HEK293 (cell line): Measurements from ENCODE around the gene TBX10.

ENCODE experiments used
- BCL11B ChIP-seq: fragments of 450-650 bp; formaldehyde crosslinking; IDR thresholded peaks from 2 replicates; pipeline ENCODE4 v1.5.1; 2016; ENCODE audit warnings: low read depth, missing biosample characterization, missing genetic modification characterization
- GLIS1 ChIP-seq: fragments of 450-650 bp; formaldehyde crosslinking; IDR thresholded peaks from 2 replicates; pipeline ENCODE4 v1.5.1; 2016; ENCODE audit warnings: missing biosample characterization, missing genetic modification characterization
- GLIS2 ChIP-seq: fragments of 450-650 bp; formaldehyde crosslinking; IDR thresholded peaks from 2 replicates; pipeline ENCODE4 v1.5.1; 2016; ENCODE audit warnings: missing biosample characterization, missing genetic modification characterization
- INSM2 ChIP-seq: fragments of 450-650 bp; formaldehyde crosslinking; IDR thresholded peaks from 2 replicates; pipeline ENCODE4 v1.5.1; 2016; ENCODE audit warnings: missing biosample characterization, missing genetic modification characterization
- KLF9 ChIP-seq: fragments of 450-650 bp; formaldehyde crosslinking; IDR thresholded peaks from 2 replicates; pipeline ENCODE4 v1.5.1; 2016; ENCODE audit warnings: missing biosample characterization, missing genetic modification characterization, low read depth
- MEIS1 ChIP-seq: sonication (generic); formaldehyde crosslinking; IDR thresholded peaks from 2 replicates; pipeline ENCODE4 v1.8.1; 2022; ENCODE audit warnings: missing genetic modification reagents, mild to moderate bottlenecking, borderline replicate concordance
- SP2 ChIP-seq: fragments of 450-650 bp; formaldehyde crosslinking; IDR thresholded peaks from 2 replicates; pipeline ENCODE4 v1.5.1; 2016; ENCODE audit warnings: missing biosample characterization, missing genetic modification characterization
- WT1 ChIP-seq: fragments of 450-650 bp; formaldehyde crosslinking; IDR thresholded peaks from 2 replicates; pipeline ENCODE4 v1.5.1; 2016; ENCODE audit warnings: missing biosample characterization, missing genetic modification characterization
- ZFP37 ChIP-seq: fragments of 450-650 bp; formaldehyde crosslinking; IDR thresholded peaks from 2 replicates; pipeline ENCODE4 v1.5.1; 2016; ENCODE audit warnings: missing biosample characterization, missing genetic modification characterization
- ZNF121 ChIP-seq: fragments of 450-650 bp; formaldehyde crosslinking; IDR thresholded peaks from 2 replicates; pipeline ENCODE4 v1.5.1; 2016; ENCODE audit warnings: missing biosample characterization, missing genetic modification characterization
- ZNF280C ChIP-seq: fragments of 450-650 bp; formaldehyde crosslinking; IDR thresholded peaks from 2 replicates; pipeline ENCODE4 v1.5.1; 2016; ENCODE audit warnings: missing biosample characterization, missing genetic modification characterization
- ZNF501 ChIP-seq: fragments of 450-650 bp; formaldehyde crosslinking; IDR thresholded peaks from 2 replicates; pipeline ENCODE4 v1.5.1; 2016; ENCODE audit warnings: missing biosample characterization, missing genetic modification characterization
- ZNF530 ChIP-seq: fragments of 450-650 bp; formaldehyde crosslinking; IDR thresholded peaks from 2 replicates; pipeline ENCODE4 v1.5.1; 2016; ENCODE audit warnings: low read depth, missing biosample characterization, missing genetic modification characterization
- ZNF558 ChIP-seq: fragments of 450-650 bp; formaldehyde crosslinking; IDR thresholded peaks from 2 replicates; pipeline ENCODE4 v1.5.1; 2016; ENCODE audit warnings: missing biosample characterization, missing genetic modification characterization
- ZNF624 ChIP-seq: fragments of 450-650 bp; formaldehyde crosslinking; IDR thresholded peaks from 2 replicates; pipeline ENCODE4 v1.5.1; 2017; ENCODE audit warnings: missing biosample characterization, missing genetic modification characterization
- ZNF629 ChIP-seq: fragments of 450-650 bp; formaldehyde crosslinking; IDR thresholded peaks from 2 replicates; pipeline ENCODE4 v1.5.1; 2017; ENCODE audit warnings: missing biosample characterization, missing genetic modification characterization
- ZNF658 ChIP-seq: fragments of 450-650 bp; formaldehyde crosslinking; IDR thresholded peaks from 2 replicates; pipeline ENCODE4; 2016; ENCODE audit warnings: missing biosample characterization, missing genetic modification characterization
- TF ChIP-seq, protein P1 (sequence below): fragments of 450-650 bp; formaldehyde crosslinking; IDR thresholded peaks from 2 replicates; pipeline ENCODE4 v1.5.1; 2017; ENCODE audit warnings: missing biosample characterization, missing genetic modification characterization
- TF ChIP-seq, protein P2 (sequence below): fragments of 450-650 bp; formaldehyde crosslinking; IDR thresholded peaks from 2 replicates; pipeline ENCODE4 v1.5.1; 2016; ENCODE audit warnings: missing biosample characterization, missing genetic modification characterization

TBX10 gene

DNA sequence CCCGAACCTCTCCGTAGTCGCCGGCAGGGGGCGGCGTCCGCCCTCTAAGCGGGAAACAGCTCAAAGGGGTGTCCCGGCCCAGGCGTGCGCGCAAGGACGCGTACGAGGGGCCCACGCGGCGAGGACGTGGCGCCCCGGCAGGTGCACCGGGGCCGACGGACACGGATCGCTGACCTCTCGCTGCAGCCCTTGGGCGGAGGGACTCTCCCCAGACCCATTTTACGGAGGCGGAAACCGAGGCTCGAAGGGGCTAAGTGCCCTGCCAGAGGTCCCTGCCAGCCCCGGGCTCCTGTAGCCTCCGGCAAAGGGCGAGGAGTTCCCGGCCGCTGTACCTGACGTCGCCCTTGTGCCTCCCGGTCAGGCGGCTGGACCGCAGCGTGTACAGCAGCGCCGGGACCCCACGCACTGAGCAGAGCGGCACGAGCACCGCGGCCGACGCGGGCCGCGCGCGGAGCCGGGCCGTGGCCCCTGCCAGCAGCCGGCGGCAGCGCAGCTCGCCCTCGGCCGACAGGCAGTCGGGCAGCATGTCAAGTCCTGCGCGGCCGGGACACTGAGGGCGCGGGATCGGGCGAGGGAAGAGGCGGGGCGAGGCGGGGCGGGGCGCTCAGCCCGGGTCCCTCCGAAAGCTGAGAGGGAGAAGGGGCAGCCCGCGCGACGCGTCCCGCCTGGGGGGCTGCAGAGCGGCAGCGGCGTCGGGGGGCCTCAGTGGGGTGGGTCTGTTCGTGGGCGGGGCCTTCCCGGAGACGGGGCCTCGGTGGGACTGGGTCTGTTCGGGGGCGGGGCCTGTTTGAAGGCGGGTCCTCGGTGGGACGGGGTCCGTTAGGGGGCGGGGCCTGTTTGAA is 10.0 kb downstream of the TBX10 start, which contains the start of gene NUDT8 (continued):
- TF ChIP-seq ZNF629 (tag by site-specific recombination) (peak; percentile 30; the same call in 1 of the 2 replicates), SP2 (tag by site-specific recombination) (peak; percentile 55), ZNF558 (tag by site-specific recombination) (no peak), ZNF624 (tag by site-specific recombination) (no peak), WT1 (0 out of 2 replicates have a peak, but pooled peaks have one; percentile 14), BCL11B (tag by site-specific recombination) (no peak), GLIS1 (no peak; the same call in 1 of the 2 replicates), MEIS1 (CRISPR knock-in tag) (no peak), ZNF658 (no peak), ZNF501 (0 out of 2 replicates have a peak, but pooled peaks have one; percentile 48), KLF9 (tag by site-specific recombination) (no peak), GLIS2 (tag by site-specific recombination) (no peak; the same call in none of the 2 replicates), ZNF530 (tag by site-specific recombination) (no peak), ZNF121 (tag by site-specific recombination) (0 out of 2 replicates have a peak, but pooled peaks have one; percentile 19), INSM2 (peak; percentile 16; the same call in 1 of the 2 replicates), ZFP37 (tag by site-specific recombination) (no peak), ZNF280C (tag by site-specific recombination) (no peak)
- TF ChIP-seq, protein P1, sequence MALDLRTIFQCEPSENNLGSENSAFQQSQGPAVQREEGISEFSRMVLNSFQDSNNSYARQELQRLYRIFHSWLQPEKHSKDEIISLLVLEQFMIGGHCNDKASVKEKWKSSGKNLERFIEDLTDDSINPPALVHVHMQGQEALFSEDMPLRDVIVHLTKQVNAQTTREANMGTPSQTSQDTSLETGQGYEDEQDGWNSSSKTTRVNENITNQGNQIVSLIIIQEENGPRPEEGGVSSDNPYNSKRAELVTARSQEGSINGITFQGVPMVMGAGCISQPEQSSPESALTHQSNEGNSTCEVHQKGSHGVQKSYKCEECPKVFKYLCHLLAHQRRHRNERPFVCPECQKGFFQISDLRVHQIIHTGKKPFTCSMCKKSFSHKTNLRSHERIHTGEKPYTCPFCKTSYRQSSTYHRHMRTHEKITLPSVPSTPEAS (tag by site-specific recombination): no peak
- TF ChIP-seq, protein P2, sequence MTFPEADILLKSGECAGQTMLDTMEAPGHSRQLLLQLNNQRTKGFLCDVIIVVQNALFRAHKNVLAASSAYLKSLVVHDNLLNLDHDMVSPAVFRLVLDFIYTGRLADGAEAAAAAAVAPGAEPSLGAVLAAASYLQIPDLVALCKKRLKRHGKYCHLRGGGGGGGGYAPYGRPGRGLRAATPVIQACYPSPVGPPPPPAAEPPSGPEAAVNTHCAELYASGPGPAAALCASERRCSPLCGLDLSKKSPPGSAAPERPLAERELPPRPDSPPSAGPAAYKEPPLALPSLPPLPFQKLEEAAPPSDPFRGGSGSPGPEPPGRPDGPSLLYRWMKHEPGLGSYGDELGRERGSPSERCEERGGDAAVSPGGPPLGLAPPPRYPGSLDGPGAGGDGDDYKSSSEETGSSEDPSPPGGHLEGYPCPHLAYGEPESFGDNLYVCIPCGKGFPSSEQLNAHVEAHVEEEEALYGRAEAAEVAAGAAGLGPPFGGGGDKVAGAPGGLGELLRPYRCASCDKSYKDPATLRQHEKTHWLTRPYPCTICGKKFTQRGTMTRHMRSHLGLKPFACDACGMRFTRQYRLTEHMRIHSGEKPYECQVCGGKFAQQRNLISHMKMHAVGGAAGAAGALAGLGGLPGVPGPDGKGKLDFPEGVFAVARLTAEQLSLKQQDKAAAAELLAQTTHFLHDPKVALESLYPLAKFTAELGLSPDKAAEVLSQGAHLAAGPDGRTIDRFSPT: peak; percentile 59; the same call in 1 of the 2 replicates
